ENCODE results near the gene LHX3. TPM values are rescaled to one million over a fixed set of nuclear protein-coding genes. Genes with fewer than 3 reads are reported as not detected.
A peak's percentile ranks its signal among the peaks of the same experiment; 100 is the strongest.
"Not testable (repeated sequence)": the region's sequence is repeated elsewhere in the genome, so short reads cannot be mapped to it uniquely, and the experiment has no call there.

The LHX3 gene
- polyA plus RNA-seq, 2 of the 4 experiments (the other 2 are of a cell fraction): 0.03 TPM; not detected in 1

- ATAC-seq: 0 out of 6 replicates have a peak, but pooled peaks of 1 of the 2 experiments have one; percentile 3
- no peak for DNase-seq (ENCODE audit: low read depth in 1 of 2, low spot score in 1 of 2)
- Histone ChIP-seq H3K4me3 (no peak overlapping the region), H3K27ac (no peak overlapping the region), H3K4me1 (no peaks in the 10 kb centered on the region), H3K4me2 (no peak overlapping the region), H3K9me3 (no peaks in the 10 kb centered on the region)
- no peak for FAIRE-seq
- 85% methylated on average over 25 of the region's 25 CpGs for WGBS (ENCODE audit: missing lambda C conversion rate)
- CTCF ChIA-PET: interaction anchor here (0.6 to 2.1 kb wide), 7 partner anchors 8 to 184 kb away, joined by 3 to 8 read pairs (median 4); no protein-coding TSS in a partner anchor
- POLR2A ChIA-PET: no interaction called here
- TF ChIP-seq RNF2 (IDR thresholded peaks at IDR 0.05; ENCODE audit: borderline replicate concordance, low read depth): no peak
- TF ChIP-seq ZC3H11A (IDR thresholded peaks at IDR 0.05): no peak
- TF ChIP-seq PHF8 (IDR thresholded peaks at IDR 0.05; ENCODE audit: borderline replicate concordance, low read depth): no peak
- no peak for TF ChIP-seq EP300 (IDR thresholded peaks at IDR 0.05)
- TF ChIP-seq MAZ (IDR thresholded peaks at IDR 0.05; ENCODE audit: borderline replicate concordance, low read depth, low read length): no peak
- no peak for TF ChIP-seq CTCF (IDR thresholded peaks at IDR 0.05)
- no peak for TF ChIP-seq ZSCAN20 (CRISPR knock-in tag; IDR thresholded peaks at IDR 0.05)
- no peak for TF ChIP-seq KDM1A (IDR thresholded peaks at IDR 0.05; ENCODE audit: low read depth)
- no peak for TF ChIP-seq USF2 (IDR thresholded peaks at IDR 0.05)
- no peak for TF ChIP-seq FOXS1 (CRISPR knock-in tag; IDR thresholded peaks at IDR 0.05)
Observed at GRCh38 chr9:136151214-136151804, 53.6 kb downstream of the LHX3 start.

GRCh38 chr9:136150664-136151213 lies 54.2 kb downstream of the LHX3 start:
- 72% methylated on average over 7 of the region's 7 CpGs for WGBS (ENCODE audit: missing lambda C conversion rate)
- H3K4me2 ChIP-seq; H3K4me3 ChIP-seq; POLR2A ChIA-PET; H3K9me3 ChIP-seq; FAIRE-seq; H3K27ac ChIP-seq; DNase-seq (ENCODE audit: low read depth in 1 of 2, low spot score in 1 of 2); ATAC-seq; H3K4me1 ChIP-seq: not testable (repeated sequence)
- CTCF ChIA-PET: interaction anchor here (1.5 to 1.9 kb wide), 3 partner anchors 28 to 184 kb away, joined by 4 to 7 read pairs (median 5); no protein-coding TSS in a partner anchor

- no peak overlapping the region for H3K27ac ChIP-seq
- ATAC-seq (no peak), FAIRE-seq (no peak), DNase-seq (ENCODE audit: low read depth in 1 of 2, low spot score in 1 of 2) (no peak)
- ChIA-PET POLR2A (no interaction called here), CTCF (interaction anchor here (1.0 to 1.1 kb wide), 2 partner anchors 11 to 21 kb away, joined by 4 read pairs; no protein-coding TSS in a partner anchor)
- no peaks in the 10 kb centered on the region for H3K4me1 ChIP-seq
- no peak overlapping the region for H3K4me3 ChIP-seq
- no peaks in the 10 kb centered on the region for H3K9me3 ChIP-seq
- WGBS (ENCODE audit: missing lambda C conversion rate): 82% methylated on average over 9 of the region's 9 CpGs
- TF ChIP-seq CEBPB (IDR thresholded peaks at IDR 0.05) (no peak), JUNB (IDR thresholded peaks at IDR 0.05) (no peak), EHF (CRISPR knock-in tag; IDR thresholded peaks at IDR 0.05) (no peak), CBX8 (IDR thresholded peaks at IDR 0.05) (no peak), POLR2A (IDR thresholded peaks at IDR 0.05; ENCODE audit: low read length) (no peak), ATOH8 (CRISPR knock-in tag; IDR thresholded peaks at IDR 0.05; ENCODE audit: low read depth) (no peak), NFE2L2 (conservative IDR thresholded peaks at IDR 0.05; ENCODE audit: low read length) (no peak), REST (IDR thresholded peaks at IDR 0.05) (no peak), TFCP2L1 (CRISPR knock-in tag; IDR thresholded peaks at IDR 0.05) (no peak), HOXB5 (CRISPR knock-in tag; IDR thresholded peaks at IDR 0.05) (no peak), HEYL (CRISPR knock-in tag; IDR thresholded peaks at IDR 0.05) (no peak), ZC3H11A (IDR thresholded peaks at IDR 0.05) (no peak), HDAC2 (IDR thresholded peaks at IDR 0.05) (no peak), E2F6 (IDR thresholded peaks at IDR 0.05; ENCODE audit: borderline replicate concordance, low read depth) (no peak), NPAS2 (CRISPR knock-in tag; IDR thresholded peaks at IDR 0.05; ENCODE audit: borderline replicate concordance) (no peak), KDM5A (IDR thresholded peaks at IDR 0.05) (no peak), ESRRA (IDR thresholded peaks at IDR 0.05; ENCODE audit: borderline replicate concordance, low read length) (no peak), CHD4 (IDR thresholded peaks at IDR 0.05; ENCODE audit: borderline replicate concordance) (no peak)
- no peak overlapping the region for H3K4me2 ChIP-seq
Observed at GRCh38 chr9:136149853-136150252, 55.1 kb downstream of the LHX3 start.
